ENCODE measurements around the gene TMEM123.

The TMEM123 gene

GRCh38 chr11:102431404-102431803, 21.2 kb downstream of the TMEM123 start:
- no peak overlapping the region for H3K4me3 ChIP-seq (ENCODE audit: low read depth, low read length, poor library complexity, severe bottlenecking)
- H2AFZ ChIP-seq (ENCODE audit: low read length) = no peak overlapping the region
- no peaks in the 10 kb centered on the region for H3K9me2 ChIP-seq (ENCODE audit: low read depth, low read length)
- H3K9ac ChIP-seq (ENCODE audit: low read length) = no peak overlapping the region
- TF ChIP-seq CTCF (IDR thresholded peaks at IDR 0.05; ENCODE audit: low read length) (no peak), EZH2 (IDR thresholded peaks at IDR 0.05; ENCODE audit: borderline replicate concordance, low read length) (no peak)
- peak overlapping the region; percentile 92 for H3K27ac ChIP-seq (ENCODE audit: low read depth, low read length, poor library complexity, severe bottlenecking)
- peaks cover 51% of the 10 kb centered on the region for H3K4me1 ChIP-seq (ENCODE audit: insufficient read depth, low read length, severe bottlenecking)
- peak overlapping the region; percentile 40 for H3K4me2 ChIP-seq (ENCODE audit: low read length)
- H3K79me2 ChIP-seq (ENCODE audit: insufficient read depth, low read length) = peaks cover 57% of the 10 kb centered on the region
- H3K9me3 ChIP-seq (ENCODE audit: low read length) = peaks cover 12% of the 10 kb centered on the region; the same call in 1 of the 2 replicates
- peaks cover 75% of the 10 kb centered on the region for H3K36me3 ChIP-seq (ENCODE audit: insufficient read depth, low read length)
- H3F3A ChIP-seq (ENCODE audit: insufficient read depth, low read length) = peaks cover 6% of the 10 kb centered on the region
- H3K27me3 ChIP-seq (ENCODE audit: insufficient read depth, low read length) = no peaks in the 10 kb centered on the region
- H4K20me1 ChIP-seq (ENCODE audit: insufficient read depth, low read length) = no peaks in the 10 kb centered on the region

- Histone ChIP-seq H3K9me3 (ENCODE audit: low read length) (peaks cover 8% of the 10 kb centered on the region; the same call in 1 of the 2 replicates), H3K27me3 (ENCODE audit: insufficient read depth, low read length) (no peaks in the 10 kb centered on the region), H3K4me3 (ENCODE audit: low read depth, low read length, poor library complexity, severe bottlenecking) (peak overlapping the region; percentile 38), H3F3A (ENCODE audit: insufficient read depth, low read length) (peaks cover 6% of the 10 kb centered on the region), H4K20me1 (ENCODE audit: insufficient read depth, low read length) (no peaks in the 10 kb centered on the region), H3K4me2 (ENCODE audit: low read length) (peak overlapping the region; percentile 60), H3K9me2 (ENCODE audit: low read depth, low read length) (no peaks in the 10 kb centered on the region), H3K4me1 (ENCODE audit: insufficient read depth, low read length, severe bottlenecking) (peaks cover 60% of the 10 kb centered on the region), H2AFZ (ENCODE audit: low read length) (no peak overlapping the region), H3K27ac (ENCODE audit: low read depth, low read length, poor library complexity, severe bottlenecking) (peak overlapping the region; percentile 92), H3K79me2 (ENCODE audit: insufficient read depth, low read length) (peaks cover 61% of the 10 kb centered on the region), H3K9ac (ENCODE audit: low read length) (peak overlapping the region; percentile 45), H3K36me3 (ENCODE audit: insufficient read depth, low read length) (peaks cover 75% of the 10 kb centered on the region)
- TF ChIP-seq EZH2 (IDR thresholded peaks at IDR 0.05; ENCODE audit: borderline replicate concordance, low read length) (no peak), CTCF (IDR thresholded peaks at IDR 0.05; ENCODE audit: low read length) (no peak)
Measured at GRCh38 chr11:102430158-102430836, 22.3 kb downstream of the TMEM123 start.

GRCh38 chr11:102429691-102430090, 22.9 kb downstream of the TMEM123 start:
- peaks cover 61% of the 10 kb centered on the region for H3K79me2 ChIP-seq (ENCODE audit: insufficient read depth, low read length)
- peak overlapping the region; percentile 45 for H3K9ac ChIP-seq (ENCODE audit: low read length)
- H4K20me1 ChIP-seq (ENCODE audit: insufficient read depth, low read length) = no peaks in the 10 kb centered on the region
- H3K27me3 ChIP-seq (ENCODE audit: insufficient read depth, low read length) = no peaks in the 10 kb centered on the region
- H3K36me3 ChIP-seq (ENCODE audit: insufficient read depth, low read length) = peaks cover 75% of the 10 kb centered on the region
- H3K9me2 ChIP-seq (ENCODE audit: low read depth, low read length) = no peaks in the 10 kb centered on the region
- peaks cover 6% of the 10 kb centered on the region; the same call in 1 of the 2 replicates for H3K9me3 ChIP-seq (ENCODE audit: low read length)
- peak overlapping the region; percentile 38 for H3K4me3 ChIP-seq (ENCODE audit: low read depth, low read length, poor library complexity, severe bottlenecking)
- H3K4me1 ChIP-seq (ENCODE audit: insufficient read depth, low read length, severe bottlenecking) = peaks cover 66% of the 10 kb centered on the region
- H3F3A ChIP-seq (ENCODE audit: insufficient read depth, low read length) = peaks cover 6% of the 10 kb centered on the region
- H3K4me2 ChIP-seq (ENCODE audit: low read length) = peak overlapping the region; percentile 60
- H2AFZ ChIP-seq (ENCODE audit: low read length) = no peak overlapping the region
- TF ChIP-seq EZH2 (IDR thresholded peaks at IDR 0.05; ENCODE audit: borderline replicate concordance, low read length) = no peak
- no peak for TF ChIP-seq CTCF (IDR thresholded peaks at IDR 0.05; ENCODE audit: low read length)
- peak overlapping the region; percentile 92 for H3K27ac ChIP-seq (ENCODE audit: low read depth, low read length, poor library complexity, severe bottlenecking)

Data from OCI-LY1 (cell line).